ENCODE measurements around the gene SALL3.

Gene SALL3

GRCh38 chr18:78965917-78966792 lies 13.5 kb upstream of the SALL3 start:
- Histone ChIP-seq H3K4me3 (ENCODE audit: low read length) (no peak overlapping the region), H3K9me2 (replicated peaks; ENCODE audit: insufficient read depth, low read length) (no peaks in the 10 kb centered on the region)
- TF ChIP-seq, protein P1, sequence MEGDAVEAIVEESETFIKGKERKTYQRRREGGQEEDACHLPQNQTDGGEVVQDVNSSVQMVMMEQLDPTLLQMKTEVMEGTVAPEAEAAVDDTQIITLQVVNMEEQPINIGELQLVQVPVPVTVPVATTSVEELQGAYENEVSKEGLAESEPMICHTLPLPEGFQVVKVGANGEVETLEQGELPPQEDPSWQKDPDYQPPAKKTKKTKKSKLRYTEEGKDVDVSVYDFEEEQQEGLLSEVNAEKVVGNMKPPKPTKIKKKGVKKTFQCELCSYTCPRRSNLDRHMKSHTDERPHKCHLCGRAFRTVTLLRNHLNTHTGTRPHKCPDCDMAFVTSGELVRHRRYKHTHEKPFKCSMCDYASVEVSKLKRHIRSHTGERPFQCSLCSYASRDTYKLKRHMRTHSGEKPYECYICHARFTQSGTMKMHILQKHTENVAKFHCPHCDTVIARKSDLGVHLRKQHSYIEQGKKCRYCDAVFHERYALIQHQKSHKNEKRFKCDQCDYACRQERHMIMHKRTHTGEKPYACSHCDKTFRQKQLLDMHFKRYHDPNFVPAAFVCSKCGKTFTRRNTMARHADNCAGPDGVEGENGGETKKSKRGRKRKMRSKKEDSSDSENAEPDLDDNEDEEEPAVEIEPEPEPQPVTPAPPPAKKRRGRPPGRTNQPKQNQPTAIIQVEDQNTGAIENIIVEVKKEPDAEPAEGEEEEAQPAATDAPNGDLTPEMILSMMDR (IDR thresholded peaks at IDR 0.05; ENCODE audit: low read length) = no peak
- TF ChIP-seq EZH2 (optimal IDR thresholded peaks at IDR 0.05; ENCODE audit: low read depth, low read length) (no peak), EZH2phosphoT487 (IDR thresholded peaks at IDR 0.05; ENCODE audit: low read length) (no peak)

DNA sequence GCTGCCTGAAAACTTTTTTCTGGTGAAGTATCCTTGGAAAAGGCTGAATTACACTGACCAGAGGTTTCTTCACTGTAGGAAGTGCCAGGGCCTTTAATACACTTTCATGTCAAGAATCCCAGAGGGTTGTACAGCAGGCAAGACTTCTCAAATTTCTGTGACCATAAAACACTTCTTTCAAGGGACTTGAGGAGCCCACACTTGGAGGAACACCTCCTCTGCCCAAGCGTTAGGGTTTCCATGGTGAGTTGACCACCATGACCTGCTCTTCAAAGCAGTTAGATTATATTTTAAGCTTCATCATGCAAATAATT lies 12.9 kb upstream of the SALL3 start:
- H3F3A ChIP-seq (ENCODE audit: insufficient read depth, low read length) = no peaks in the 10 kb centered on the region
- no peak overlapping the region for H3K4me2 ChIP-seq (ENCODE audit: low read depth, low read length)
- no peak overlapping the region for H2AFZ ChIP-seq (ENCODE audit: low read length)
- no peak overlapping the region for H3K27ac ChIP-seq (ENCODE audit: low read length)
- H3K27me3 ChIP-seq (replicated peaks; ENCODE audit: insufficient read depth, low read length) = no peaks in the 10 kb centered on the region
- no peak for DNase-seq
- H3K9ac ChIP-seq (ENCODE audit: low read length) = no peak overlapping the region
- no peaks in the 10 kb centered on the region for H3K4me1 ChIP-seq (ENCODE audit: low read length)
- no peaks in the 10 kb centered on the region for H3K9me2 ChIP-seq (replicated peaks; ENCODE audit: insufficient read depth, low read length)
- no peaks in the 10 kb centered on the region for H3K36me3 ChIP-seq (replicated peaks; ENCODE audit: insufficient read depth, low read length)
- no peaks in the 10 kb centered on the region for H3K9me3 ChIP-seq (replicated peaks; ENCODE audit: insufficient read depth, low read length)
- TF ChIP-seq, protein P1 (IDR thresholded peaks at IDR 0.05; ENCODE audit: low read length) = no peak
- TF ChIP-seq EZH2 (optimal IDR thresholded peaks at IDR 0.05; ENCODE audit: low read depth, low read length) = no peak
- TF ChIP-seq EZH2phosphoT487 (IDR thresholded peaks at IDR 0.05; ENCODE audit: low read length) = no peak
- H4K20me1 ChIP-seq (ENCODE audit: insufficient read depth, low read length) = no peaks in the 10 kb centered on the region
- H3K4me3 ChIP-seq (ENCODE audit: low read length) = no peak overlapping the region
- H3K79me2 ChIP-seq (ENCODE audit: low read length) = no peaks in the 10 kb centered on the region

More at GRCh38 chr18:78965917-78966792, 13.5 kb upstream of the SALL3 start:
- H3K27ac ChIP-seq (ENCODE audit: low read length) = no peak overlapping the region
- no peaks in the 10 kb centered on the region for H3K27me3 ChIP-seq (replicated peaks; ENCODE audit: insufficient read depth, low read length)
- no peaks in the 10 kb centered on the region for H3K36me3 ChIP-seq (replicated peaks; ENCODE audit: insufficient read depth, low read length)
- no peaks in the 10 kb centered on the region for H3K4me1 ChIP-seq (ENCODE audit: low read length)
- H2AFZ ChIP-seq (ENCODE audit: low read length) = no peak overlapping the region
- H3K9ac ChIP-seq (ENCODE audit: low read length) = no peak overlapping the region
- H3F3A ChIP-seq (ENCODE audit: insufficient read depth, low read length) = no peaks in the 10 kb centered on the region
- no peak for DNase-seq
- H3K4me2 ChIP-seq (ENCODE audit: low read depth, low read length) = no peak overlapping the region
- no peaks in the 10 kb centered on the region for H3K9me3 ChIP-seq (replicated peaks; ENCODE audit: insufficient read depth, low read length)
- no peaks in the 10 kb centered on the region for H4K20me1 ChIP-seq (ENCODE audit: insufficient read depth, low read length)
- H3K79me2 ChIP-seq (ENCODE audit: low read length) = no peaks in the 10 kb centered on the region

DNA sequence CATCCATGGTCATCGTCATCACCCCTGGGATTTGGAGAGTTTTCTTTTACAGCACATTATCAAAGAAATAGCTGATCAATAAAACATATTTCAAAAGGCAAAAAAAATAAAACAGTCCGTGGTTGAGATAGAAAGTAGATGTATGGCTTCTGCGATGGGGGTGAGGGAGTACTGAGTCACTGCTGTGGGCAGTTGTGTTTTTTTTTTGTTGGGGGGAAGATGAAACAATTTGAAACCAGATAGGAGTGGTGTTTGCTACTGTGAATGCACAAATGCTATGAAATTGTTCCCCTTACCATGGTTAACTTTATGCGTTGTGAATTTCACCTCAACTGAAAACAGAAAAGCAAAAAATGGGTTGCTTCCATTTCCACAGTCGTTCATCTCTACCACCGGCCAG lies 11.9 kb upstream of the SALL3 start:
- H4K20me1 ChIP-seq (ENCODE audit: insufficient read depth, low read length) = no peaks in the 10 kb centered on the region
- no peak overlapping the region for H3K27ac ChIP-seq (ENCODE audit: low read length)
- no peaks in the 10 kb centered on the region for H3K79me2 ChIP-seq (ENCODE audit: low read length)
- no peak for DNase-seq
- H3K36me3 ChIP-seq (replicated peaks; ENCODE audit: insufficient read depth, low read length) = no peaks in the 10 kb centered on the region
- H3K4me2 ChIP-seq (ENCODE audit: low read depth, low read length) = no peak overlapping the region
- H3K9me2 ChIP-seq (replicated peaks; ENCODE audit: insufficient read depth, low read length) = no peaks in the 10 kb centered on the region
- no peak overlapping the region for H3K9ac ChIP-seq (ENCODE audit: low read length)
- no peaks in the 10 kb centered on the region for H3K27me3 ChIP-seq (replicated peaks; ENCODE audit: insufficient read depth, low read length)
- TF ChIP-seq EZH2 (optimal IDR thresholded peaks at IDR 0.05; ENCODE audit: low read depth, low read length) = no peak
- TF ChIP-seq EZH2phosphoT487 (IDR thresholded peaks at IDR 0.05; ENCODE audit: low read length) = no peak
- TF ChIP-seq, protein P1 (IDR thresholded peaks at IDR 0.05; ENCODE audit: low read length) = no peak
- no peak overlapping the region for H2AFZ ChIP-seq (ENCODE audit: low read length)
- no peaks in the 10 kb centered on the region for H3F3A ChIP-seq (ENCODE audit: insufficient read depth, low read length)
- no peak overlapping the region for H3K4me3 ChIP-seq (ENCODE audit: low read length)
- no peaks in the 10 kb centered on the region for H3K4me1 ChIP-seq (ENCODE audit: low read length)
- no peaks in the 10 kb centered on the region for H3K9me3 ChIP-seq (replicated peaks; ENCODE audit: insufficient read depth, low read length)
